ENCODE results near the gene PRRC2C.
"Not testable (repeated sequence)": the region's sequence is repeated elsewhere in the genome, so short reads cannot be mapped to it uniquely, and the experiment has no call there.

Gene PRRC2C

GRCh38 chr1:171501305-171502024 lies 16.1 kb downstream of the PRRC2C start:
- DNase-seq: no peak

- no peak for DNase-seq
Measured at GRCh38 chr1:171506525-171507304, 21.4 kb downstream of the PRRC2C start.

GRCh38 chr1:171507435-171507834 lies 22.1 kb downstream of the PRRC2C start:
- no peak for DNase-seq

- DNase-seq: no peak
Measured at GRCh38 chr1:171509191-171509590, 23.9 kb downstream of the PRRC2C start.

GRCh38 chr1:171513743-171514142 lies 28.4 kb downstream of the PRRC2C start:
- no peak for DNase-seq

- DNase-seq: no peak
Measured at GRCh38 chr1:171515299-171515698, 30.0 kb downstream of the PRRC2C start.

GRCh38 chr1:171515741-171516140 lies 30.4 kb downstream of the PRRC2C start:
- DNase-seq: no peak

- no peak for DNase-seq
Measured at GRCh38 chr1:171521567-171521966, 36.2 kb downstream of the PRRC2C start.

GRCh38 chr1:171530676-171531075 lies 45.3 kb downstream of the PRRC2C start:
- no peak for DNase-seq

- DNase-seq: no peak
Measured at GRCh38 chr1:171532520-171532919, 47.2 kb downstream of the PRRC2C start.

- DNase-seq: no peak
Measured at GRCh38 chr1:171545523-171545922, 60.2 kb downstream of the PRRC2C start.

- DNase-seq: no peak
Measured at GRCh38 chr1:171550050-171550449, 64.7 kb downstream of the PRRC2C start.

GRCh38 chr1:171550598-171551100 lies 65.3 kb downstream of the PRRC2C start:
- not testable (repeated sequence) for DNase-seq

GRCh38 chr1:171553960-171554359 lies 68.6 kb downstream of the PRRC2C start:
- peak; percentile 49 for DNase-seq

GRCh38 chr1:171563675-171564074 lies 78.3 kb downstream of the PRRC2C start:
- DNase-seq: peak; percentile 4

- DNase-seq: peak; percentile 4
Measured at GRCh38 chr1:171566467-171566866, 81.1 kb downstream of the PRRC2C start.

- DNase-seq: no peak
Measured at GRCh38 chr1:171570295-171570694, 85.0 kb downstream of the PRRC2C start.

- DNase-seq: no peak
Measured at GRCh38 chr1:171576144-171576543, 90.8 kb downstream of the PRRC2C start.

- no peak for DNase-seq
Measured at GRCh38 chr1:171581226-171581625, 95.9 kb downstream of the PRRC2C start.

GRCh38 chr1:171581766-171582165 lies 96.4 kb downstream of the PRRC2C start:
- DNase-seq: no peak

GRCh38 chr1:171582589-171582988 lies 97.3 kb downstream of the PRRC2C start:
- no peak for DNase-seq

- DNase-seq: no peak
Measured at GRCh38 chr1:171583591-171584201, 98.4 kb downstream of the PRRC2C start.

GRCh38 chr1:171585715-171586114 lies 100.4 kb downstream of the PRRC2C start:
- no peak for DNase-seq

GRCh38 chr1:171588230-171588629 lies 102.9 kb downstream of the PRRC2C start:
- DNase-seq: no peak
